GM21723 (cell line): ENCODE results near the gene TRIM26.
"Not testable (repeated sequence)": the region's sequence is repeated elsewhere in the genome, so short reads cannot be mapped to it uniquely, and the experiment has no call there.

ENCODE experiments used
- ATAC-seq: cut with Tn5 transposase; IDR thresholded peaks from one replicate; pipeline ENCODE4 v1.9.1; 2021; ENCODE audit warnings: mild to moderate bottlenecking, moderate library complexity; ENCODE audit not compliant: unreplicated experiment

TRIM26 gene

DNA sequence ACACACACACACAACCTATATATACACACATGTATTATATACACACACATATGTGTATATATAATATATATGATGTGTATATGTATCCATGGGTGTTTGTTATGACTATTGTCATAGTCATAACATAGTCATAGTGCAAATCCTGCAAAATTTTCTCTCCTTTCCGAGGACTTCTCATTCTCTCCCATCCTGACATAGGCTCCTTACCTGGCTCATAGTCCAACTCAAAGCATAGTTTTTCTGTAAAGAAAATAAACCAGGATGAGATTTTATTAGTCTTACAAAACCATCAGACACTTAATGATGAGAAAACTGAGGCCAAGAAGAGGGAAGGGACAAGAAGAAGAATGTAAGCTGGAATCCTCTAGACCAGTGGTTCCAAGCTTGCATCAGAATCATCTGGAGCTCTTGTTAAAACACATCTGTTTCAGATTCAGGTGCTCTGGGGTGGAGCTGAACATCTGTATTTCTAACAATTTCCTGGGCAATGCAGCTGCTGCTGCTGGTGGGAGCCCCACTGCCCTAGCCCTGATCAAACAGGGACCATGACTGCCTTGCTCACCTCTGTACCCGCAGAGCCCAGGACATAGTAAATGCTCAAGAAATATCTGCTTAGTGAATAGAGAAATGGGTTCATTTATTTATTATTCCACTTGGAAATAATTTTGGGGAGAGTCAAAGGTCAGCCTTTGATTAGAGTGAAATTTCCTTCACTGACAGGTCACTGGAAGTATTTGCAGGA lies 57.5 kb downstream of the TRIM26 start:
- no peak for ATAC-seq

DNA sequence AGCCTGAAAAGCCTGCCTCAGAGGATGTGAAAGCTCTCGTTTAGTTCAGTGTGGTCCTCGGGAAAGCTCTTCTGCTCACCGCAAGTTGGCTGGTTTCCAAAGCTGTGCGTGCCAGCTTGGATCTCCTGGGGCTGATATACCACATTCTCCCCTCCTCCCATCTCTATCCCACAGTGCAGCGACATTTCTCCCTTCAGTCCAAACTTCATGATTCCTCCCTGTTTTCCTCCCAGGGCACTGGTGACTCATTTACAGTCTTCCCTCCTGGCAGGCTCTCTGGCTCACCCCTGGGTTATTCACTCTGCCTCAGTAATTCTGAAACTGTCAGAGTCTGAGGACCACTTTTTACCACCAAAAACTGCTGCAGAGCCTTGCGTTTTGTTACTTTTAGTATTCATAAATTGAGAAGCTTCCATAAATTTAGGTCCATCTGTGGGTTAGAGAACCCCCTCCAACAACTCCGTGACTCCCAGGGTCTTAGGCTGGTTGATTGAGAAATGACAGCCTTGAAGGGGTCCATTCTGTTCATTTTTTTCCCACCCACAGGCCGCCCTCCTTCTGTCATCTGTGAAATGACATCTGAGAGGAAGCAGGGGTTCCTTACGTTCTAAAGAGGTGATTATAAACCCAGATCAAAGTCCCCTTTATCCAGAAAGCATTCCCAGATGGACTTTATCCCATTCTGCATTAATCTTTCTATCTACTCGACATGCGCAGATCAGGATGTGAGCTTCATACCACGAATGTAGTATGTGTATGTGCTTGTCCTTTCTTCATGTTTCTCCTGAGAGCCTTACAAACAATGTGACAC lies 58.3 kb downstream of the TRIM26 start:
- ATAC-seq, result no peak

DNA sequence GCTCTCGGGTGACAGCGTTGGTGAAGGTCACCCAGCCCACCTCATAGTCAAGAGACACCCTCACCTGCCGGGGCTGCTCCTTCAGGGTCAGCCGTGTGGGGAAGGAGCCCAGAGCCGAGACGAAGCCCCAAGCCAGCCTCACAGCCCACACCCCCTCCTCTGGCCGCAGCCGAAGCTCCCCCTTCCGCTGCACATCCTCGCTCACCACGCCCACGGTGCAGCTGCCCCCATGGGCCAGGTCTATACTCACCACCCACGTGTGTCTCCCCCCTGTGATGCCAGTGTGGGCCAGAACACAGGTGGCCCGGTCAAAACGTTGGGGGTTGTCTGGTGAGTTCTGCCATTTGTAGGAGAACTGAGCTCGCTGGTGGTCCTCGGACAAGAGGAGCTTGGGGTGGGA lies 59.1 kb downstream of the TRIM26 start:
- ATAC-seq, result no peak

DNA sequence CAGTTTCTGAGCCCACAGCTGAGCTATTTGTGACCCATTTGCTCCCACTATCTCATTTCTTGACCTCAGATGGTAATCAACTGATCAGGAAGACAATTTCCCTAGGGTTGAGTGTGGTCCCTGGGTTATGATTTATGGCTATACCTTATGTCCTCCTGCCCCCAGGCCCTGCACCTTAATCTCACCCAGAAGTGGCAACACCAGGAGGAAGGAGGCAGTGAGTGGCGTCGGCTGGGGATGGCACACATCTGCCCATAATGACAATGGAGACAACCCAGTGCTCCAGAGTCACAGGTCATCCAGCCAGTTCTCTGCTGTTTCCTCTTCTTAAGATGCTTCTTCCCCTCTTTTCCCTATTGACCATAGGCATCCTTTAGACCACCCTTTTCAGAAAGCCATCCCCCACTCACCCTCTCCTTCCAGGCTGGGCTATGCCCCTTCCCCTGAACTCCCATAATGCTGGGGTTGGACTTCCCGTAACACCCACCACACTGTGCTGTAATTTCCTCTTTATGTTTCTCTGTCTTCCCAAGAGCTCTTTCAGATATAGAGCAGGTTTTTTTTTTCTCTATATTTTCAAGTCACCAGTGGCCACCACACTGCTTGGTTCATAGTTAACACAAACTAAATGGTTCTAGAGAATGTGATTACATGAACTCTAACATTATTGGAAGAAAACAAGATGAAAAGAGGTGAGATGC lies 60.1 kb downstream of the TRIM26 start:
- no peak for ATAC-seq

DNA sequence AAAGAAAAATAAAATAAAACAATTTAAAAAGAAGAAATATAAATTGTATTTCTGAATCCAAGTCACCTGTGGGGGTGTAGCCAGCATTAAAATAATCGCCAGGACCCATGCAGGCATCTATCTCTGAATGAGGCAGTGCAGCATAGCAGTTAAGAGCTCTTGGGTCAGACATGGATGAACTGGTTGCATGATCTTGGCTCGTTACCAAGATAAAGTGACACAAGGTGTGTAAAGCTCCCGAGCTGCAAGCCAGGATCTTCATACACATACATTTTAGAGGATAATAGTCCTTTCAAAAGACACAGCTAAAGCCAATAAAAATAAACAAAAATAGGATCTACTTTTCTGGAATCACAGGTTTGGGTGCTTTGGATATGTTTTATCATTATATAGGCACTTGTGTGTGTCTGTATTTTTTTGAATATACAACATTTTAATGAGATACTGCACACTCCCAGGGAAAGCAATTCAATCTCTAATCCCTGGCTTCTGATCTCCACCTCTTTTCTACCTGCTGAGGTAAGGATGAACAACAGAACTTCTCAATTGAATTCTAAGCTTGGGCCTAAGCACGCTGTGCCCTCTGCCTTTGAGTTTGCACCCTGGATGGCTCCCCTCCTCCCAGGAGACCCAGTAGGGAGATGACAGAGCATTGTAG lies 61.1 kb downstream of the TRIM26 start:
- ATAC-seq, result no peak

DNA sequence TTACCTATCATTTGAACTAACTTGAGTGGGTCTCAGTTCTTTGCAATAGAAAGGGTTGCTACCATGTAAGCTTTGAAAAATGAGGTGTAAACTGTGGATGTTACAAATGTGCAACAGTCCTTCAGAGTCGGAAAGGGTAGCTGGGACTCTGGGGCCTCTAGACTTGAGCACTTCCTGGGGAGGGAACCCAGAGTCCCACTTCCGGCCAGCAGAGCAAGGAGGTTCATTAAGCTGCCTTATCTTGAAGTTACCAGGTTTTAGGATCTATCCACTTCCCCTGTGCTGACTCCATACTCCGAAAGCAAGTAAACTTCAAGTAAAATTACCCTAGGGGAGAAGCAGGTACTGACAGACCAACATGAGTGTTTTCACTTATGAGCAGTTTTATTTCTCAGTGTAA lies 61.6 kb downstream of the TRIM26 start:
- ATAC-seq, result no peak

DNA sequence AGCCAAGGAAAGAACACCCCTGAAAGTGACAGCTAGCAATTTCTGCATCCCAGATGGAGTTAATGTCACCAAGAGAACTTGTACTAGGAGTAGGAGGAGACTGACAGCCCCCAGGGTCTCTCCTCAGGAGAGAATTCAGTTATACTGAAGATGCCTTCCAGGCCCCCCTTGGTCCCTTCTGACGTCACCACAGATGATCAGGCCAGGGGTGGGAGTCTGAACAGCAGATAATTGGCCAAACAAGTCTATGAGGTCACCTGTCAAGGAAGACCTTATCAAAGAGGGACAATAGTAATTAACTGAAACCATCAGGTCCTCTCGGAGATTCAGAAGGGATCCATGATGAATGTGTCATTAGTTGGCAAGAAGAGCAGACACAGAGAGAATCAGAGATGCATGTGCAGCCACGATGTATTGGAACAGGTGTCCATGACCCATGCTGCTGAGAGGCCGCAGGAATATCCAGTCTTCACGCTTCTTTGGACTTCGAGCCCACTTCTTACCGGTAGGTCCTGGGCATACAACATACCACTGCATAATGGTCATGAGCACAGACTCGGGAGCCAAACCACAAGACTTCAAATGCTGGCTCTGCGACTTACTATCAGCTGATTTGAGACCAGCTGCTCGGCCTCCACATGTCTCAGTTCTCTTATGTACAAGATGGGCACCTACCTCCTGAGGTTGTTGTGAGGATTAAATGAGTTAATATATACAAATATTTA lies 62.4 kb downstream of the TRIM26 start:
- no peak for ATAC-seq

DNA sequence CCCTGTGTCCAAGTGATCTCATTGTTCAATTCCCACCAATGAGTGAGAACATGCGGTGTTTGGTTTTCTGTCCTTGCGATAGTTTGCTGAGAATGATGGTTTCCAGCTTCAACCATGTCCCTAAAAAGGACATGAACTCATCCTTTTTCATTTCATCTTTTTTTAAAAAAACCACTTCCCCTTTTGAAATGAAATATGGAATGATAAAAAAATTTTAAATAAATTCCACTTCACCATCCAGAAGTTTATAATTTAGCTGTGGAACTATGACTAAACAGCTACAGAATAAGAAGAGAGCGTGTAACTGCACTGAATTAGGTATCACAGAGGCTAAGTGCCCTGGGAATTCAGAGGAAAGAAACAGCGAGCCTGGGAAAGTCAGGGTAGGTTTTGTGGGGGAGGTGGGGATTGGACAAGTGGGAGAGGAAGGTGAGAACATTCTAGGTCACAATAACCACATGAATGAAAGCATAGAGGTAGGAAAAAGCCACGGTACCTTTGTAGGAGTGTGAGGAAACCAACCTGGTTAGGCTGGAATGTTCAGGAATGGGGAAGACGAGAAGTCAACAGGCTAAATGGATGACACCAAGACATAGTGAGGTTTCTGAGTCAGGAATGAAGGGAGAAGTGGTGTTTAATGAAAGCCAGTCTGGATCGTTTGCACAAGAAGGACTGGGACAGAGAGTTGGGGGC lies 63.2 kb downstream of the TRIM26 start:
- ATAC-seq, result no peak

DNA sequence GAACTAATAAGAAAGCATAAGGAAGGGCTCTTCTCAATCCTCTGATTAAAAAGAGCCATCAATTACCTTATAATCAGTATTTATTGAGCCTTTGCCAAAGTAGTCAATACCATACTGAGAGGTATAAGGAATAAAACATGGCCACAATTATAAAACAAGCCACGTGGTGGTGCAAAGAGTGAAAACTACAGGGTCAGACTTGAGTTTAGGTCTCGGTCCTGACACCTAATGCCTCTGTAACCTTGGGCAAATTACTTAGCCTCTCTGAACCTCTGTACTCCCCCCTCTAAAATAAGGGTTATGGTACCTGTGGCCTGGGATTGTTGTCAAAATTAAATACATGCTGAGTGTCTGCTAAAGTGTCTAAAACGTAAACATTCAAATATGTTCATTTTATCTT lies 64.0 kb downstream of the TRIM26 start:
- no peak for ATAC-seq

DNA sequence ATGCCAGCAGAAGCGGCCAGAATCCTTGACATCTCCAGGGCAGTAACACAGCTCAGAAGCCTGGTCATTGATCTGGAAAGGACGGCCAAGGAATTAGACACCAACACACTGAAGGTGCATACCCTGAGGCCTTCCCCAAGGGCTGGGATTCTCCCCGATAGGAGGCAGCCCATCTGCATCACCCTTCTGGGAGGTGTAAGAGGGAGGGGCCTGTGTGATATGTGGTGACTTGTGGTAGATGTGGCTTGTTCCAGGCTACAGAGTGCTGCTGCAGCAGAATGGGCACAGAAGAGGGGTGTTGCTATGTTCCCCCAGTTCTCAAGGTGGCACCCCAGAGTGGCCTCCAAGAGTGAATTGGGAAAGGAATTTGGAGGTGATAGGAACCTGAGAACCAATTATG lies 66.1 kb downstream of the TRIM26 start:
- no peak for ATAC-seq

DNA sequence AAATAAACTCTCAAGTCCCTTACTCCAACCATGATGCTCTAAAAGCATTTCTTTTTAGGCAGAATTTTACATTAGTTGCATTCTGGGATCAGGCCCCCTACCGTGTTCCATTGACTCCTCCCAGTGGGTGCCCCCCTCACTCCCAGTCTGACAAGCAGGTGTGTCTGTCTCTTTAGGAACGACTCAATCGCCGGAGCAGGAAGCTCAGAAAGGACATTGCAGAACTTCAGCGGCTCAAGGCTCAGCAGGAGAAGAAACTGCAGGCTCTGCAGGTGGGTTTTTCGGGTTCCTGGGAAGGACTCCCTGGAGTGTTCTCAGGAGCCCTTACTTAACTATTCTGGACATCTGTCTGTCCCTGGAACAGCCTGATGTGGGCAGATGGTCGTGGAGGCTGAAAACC lies 67.4 kb downstream of the TRIM26 start:
- no peak for ATAC-seq

DNA sequence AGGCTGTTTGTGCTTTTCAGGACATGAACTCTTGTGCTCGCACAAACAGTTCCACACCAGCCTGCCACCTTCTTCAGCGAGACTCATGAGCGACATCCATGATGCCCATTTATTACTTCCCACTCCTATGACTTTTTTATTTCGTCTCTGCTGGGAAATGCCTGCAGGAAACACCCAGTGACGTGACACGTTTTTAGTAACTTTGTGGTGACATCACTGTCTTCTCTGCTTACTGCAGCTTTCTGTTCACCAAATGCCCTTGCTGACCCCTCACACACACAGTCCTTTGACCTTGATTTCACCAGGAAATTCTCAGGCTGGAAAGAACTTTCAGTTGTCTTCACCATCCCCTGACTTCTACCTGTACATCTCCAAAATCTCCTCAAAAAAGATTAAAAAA lies 68.4 kb downstream of the TRIM26 start:
- ATAC-seq, result no peak

DNA sequence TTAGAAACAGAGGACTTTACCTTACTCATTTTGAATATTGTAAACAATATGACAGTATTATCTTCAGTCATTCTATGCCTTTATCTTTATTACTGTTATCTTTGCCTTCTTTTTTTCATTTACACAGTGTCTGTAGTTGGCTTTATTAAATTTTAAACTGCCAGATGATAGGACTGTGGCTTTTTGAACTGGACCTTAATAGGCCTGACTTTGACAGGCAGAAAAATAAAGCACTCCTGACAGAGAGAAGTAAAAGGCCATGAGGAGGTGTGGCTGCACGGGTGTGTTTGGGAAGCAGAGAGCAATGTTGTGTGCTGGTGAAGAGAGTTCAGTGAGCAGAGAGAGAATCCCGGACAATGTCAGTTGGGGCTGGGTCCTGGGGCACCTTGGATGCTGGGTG lies 69.4 kb downstream of the TRIM26 start:
- no peak for ATAC-seq

DNA sequence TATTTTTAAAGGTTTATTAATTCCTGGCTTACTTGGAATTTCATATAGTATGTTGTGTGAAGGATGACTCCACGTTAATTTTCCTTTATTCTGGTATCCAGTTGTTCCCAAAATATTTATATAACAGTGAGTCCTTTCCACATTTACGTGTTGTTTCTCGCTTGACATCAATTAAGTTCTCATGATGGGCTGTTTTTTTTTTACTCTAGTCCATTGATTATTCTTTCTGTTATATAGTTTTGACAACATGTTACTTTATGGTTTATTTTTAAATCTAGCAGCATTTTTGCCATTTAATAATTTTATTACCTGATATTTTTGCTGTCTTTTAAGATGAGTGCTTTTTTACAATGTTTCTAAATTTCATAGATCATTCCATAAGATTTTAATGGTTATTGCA lies 70.5 kb downstream of the TRIM26 start:
- no peak for ATAC-seq

DNA sequence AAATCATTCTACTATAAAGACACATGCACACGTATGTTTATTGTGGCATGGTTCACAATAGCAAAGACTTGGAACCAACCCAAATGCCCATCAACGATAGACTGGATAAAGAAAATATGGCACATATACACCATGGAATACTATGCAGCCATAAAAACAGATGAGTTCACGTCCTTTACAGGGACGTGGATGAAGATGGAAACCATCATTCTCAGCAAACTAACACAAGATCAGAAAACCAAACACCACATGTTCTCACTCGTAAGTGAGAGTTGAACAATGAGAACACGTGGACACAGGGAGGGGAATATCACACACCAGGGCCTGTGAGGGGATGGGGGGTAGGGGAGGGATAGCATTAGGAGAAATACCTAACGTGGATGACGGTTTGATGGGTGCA lies 73.0 kb downstream of the TRIM26 start:
- ATAC-seq, result not testable (repeated sequence)

DNA sequence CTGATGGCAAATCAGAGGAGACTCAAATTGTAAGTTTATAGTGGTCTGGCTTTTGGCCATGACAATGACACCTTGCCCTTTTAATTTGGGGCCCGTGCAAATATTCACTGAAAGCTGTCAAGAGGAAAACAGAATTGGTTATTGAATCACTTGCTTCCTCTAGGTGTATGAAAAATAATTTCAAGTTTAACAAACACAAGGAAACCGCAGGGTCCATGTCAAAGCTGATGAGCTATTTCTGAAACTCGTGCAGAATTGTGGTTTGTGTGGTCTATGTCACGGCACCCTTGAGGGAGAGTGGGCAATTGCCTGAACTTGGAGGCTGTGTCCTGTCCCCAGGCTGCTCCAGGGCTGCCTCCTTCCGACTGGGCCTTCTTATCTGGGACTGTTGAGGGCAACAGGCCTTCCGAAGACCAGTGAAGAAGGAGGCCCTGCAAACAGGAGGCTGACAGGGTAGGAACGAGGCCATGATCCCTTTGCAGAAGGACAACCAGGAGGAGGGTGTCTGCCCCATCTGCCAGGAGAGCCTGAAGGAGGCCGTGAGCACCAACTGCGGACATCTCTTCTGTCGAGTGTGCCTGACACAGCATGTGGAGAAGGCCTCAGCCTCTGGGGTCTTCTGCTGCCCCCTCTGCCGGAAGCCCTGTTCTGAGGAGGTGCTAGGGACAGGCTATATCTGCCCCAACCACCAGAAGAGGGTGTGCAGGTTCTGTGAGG lies 76.5 kb downstream of the TRIM26 start:
- no peak for ATAC-seq

DNA sequence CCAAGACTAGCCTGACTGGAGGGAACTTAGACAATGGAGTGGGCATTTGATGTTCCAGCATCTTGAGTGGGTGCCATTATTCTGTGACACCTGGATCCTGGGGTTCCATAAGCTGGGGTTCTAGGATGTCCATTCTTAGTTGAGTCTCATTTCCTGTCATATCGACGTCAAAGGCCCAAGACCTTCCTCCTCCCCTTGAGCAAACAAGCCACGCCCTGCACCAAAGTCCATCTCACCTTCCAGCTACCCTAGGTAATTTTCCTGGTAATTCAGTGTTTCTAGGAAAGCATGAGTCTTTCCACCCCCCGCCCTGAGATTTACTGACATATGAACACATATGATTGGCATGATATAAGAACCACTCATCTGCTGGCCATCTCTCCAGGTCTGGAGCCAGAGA lies 77.4 kb downstream of the TRIM26 start, which contains the start of gene TRIM40:
TRIM40 (plus strand) TSS at position 384 of the 400 bp plus-strand sequence. CDS start 897 bp downstream, outside the sequence.
- no peak for ATAC-seq

DNA sequence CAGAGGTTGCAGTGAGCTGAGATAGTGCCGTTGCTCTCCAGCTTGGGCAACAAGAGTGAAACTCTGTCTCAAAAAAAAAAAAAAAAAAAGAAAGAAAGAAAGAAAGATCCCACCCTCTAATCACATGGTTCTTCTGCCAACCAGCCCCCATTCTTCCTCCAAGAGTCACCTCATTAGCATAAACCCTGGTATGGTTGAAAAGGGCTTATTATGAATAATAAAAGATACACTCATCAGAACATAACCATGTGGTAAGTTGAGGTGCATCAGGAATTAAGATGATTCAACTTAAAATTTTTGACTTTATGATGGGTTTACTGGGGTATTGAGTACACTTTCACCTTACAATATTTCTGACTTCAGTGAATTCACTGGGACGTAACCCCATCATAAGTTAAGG lies 78.1 kb downstream of the TRIM26 start:
- ATAC-seq, result no peak
